HEK293 (cell line): ENCODE results near the gene UBR2.

ENCODE experiments used
- CTCF ChIA-PET: fragments of 350-600 bp; formaldehyde crosslinking; extraction: SDS; loops from one replicate; lab custom pipeline; 2021; ENCODE audit warnings: antibody characterized with exemption; lab: Yijun Ruan, JAX
- POLR2A ChIA-PET: fragments of 300-600 bp; formaldehyde crosslinking; extraction: SDS; loops from one replicate; lab custom pipeline; 2020; ENCODE audit warnings: antibody characterized with exemption, inconsistent platforms; lab: Yijun Ruan, JAX
- H3K27ac ChIP-seq: fragments of 200-500 bp; sonication (Bioruptor generic); 2 replicates; pipeline ENCODE4 v1.5.1; 2014; ENCODE audit warnings: low read depth, low read length, control low read depth, inconsistent platforms; ENCODE audit errors: extremely low read depth
- H3K36me3 ChIP-seq, 2 experiments: fragments of 200-500 bp in 1 of 2; sonication (Bioruptor generic) in 1 of 2; 1 replicate in 1 of 2; 2 replicates in 1 of 2; pipeline ENCODE4 v1.5.1; 2014 to 2017; ENCODE audit warnings: inconsistent platforms in 2 of 2, low read length in 2 of 2; ENCODE audit not compliant: control insufficient read depth in 2 of 2, insufficient read depth in 1 of 2
- H3K4me1 ChIP-seq: fragments of 200-500 bp; sonication (Bioruptor generic); 2 replicates; pipeline ENCODE4 v1.5.1; 2014; ENCODE audit warnings: mild to moderate bottlenecking, low read length, inconsistent platforms; ENCODE audit not compliant: control insufficient read depth, insufficient read depth
- H3K4me3 ChIP-seq: 2 replicates; pipeline ENCODE4 v1.5.1; 2011; ENCODE audit warnings: low read depth, mild to moderate bottlenecking, control low read depth, low read length, moderate library complexity
- H3K9me3 ChIP-seq: fragments of 200-500 bp; sonication (Bioruptor generic); 2 replicates; pipeline ENCODE4 v1.5.1; 2014; ENCODE audit warnings: low read depth, low read length, inconsistent platforms; ENCODE audit not compliant: control insufficient read depth, insufficient read depth
- KLF1 ChIP-seq: fragments of 450-650 bp; formaldehyde crosslinking; IDR thresholded peaks from 2 replicates; pipeline ENCODE4 v1.5.1; 2016; ENCODE audit warnings: missing biosample characterization, missing genetic modification characterization
- PRDM1 ChIP-seq: fragments of 450-650 bp; formaldehyde crosslinking; IDR thresholded peaks from 2 replicates; pipeline ENCODE4; 2016; ENCODE audit warnings: missing biosample characterization, missing genetic modification characterization
- RBAK ChIP-seq: fragments of 450-650 bp; formaldehyde crosslinking; IDR thresholded peaks from 2 replicates; pipeline ENCODE4 v1.5.1; 2016; ENCODE audit warnings: missing biosample characterization, missing genetic modification characterization
- SP2 ChIP-seq: fragments of 450-650 bp; formaldehyde crosslinking; IDR thresholded peaks from 2 replicates; pipeline ENCODE4 v1.5.1; 2016; ENCODE audit warnings: missing biosample characterization, missing genetic modification characterization
- ZBTB21 ChIP-seq: fragments of 450-650 bp; formaldehyde crosslinking; IDR thresholded peaks from 2 replicates; pipeline ENCODE4 v1.5.1; 2017; ENCODE audit warnings: missing biosample characterization, missing genetic modification characterization
- ZNF121 ChIP-seq: fragments of 450-650 bp; formaldehyde crosslinking; IDR thresholded peaks from 2 replicates; pipeline ENCODE4 v1.5.1; 2016; ENCODE audit warnings: missing biosample characterization, missing genetic modification characterization
- ZNF2 ChIP-seq: fragments of 450-650 bp; formaldehyde crosslinking; IDR thresholded peaks from 2 replicates; pipeline ENCODE4 v1.5.1; 2016; ENCODE audit warnings: missing biosample characterization, missing genetic modification characterization
- ZNF311 ChIP-seq: fragments of 450-650 bp; formaldehyde crosslinking; IDR thresholded peaks from 2 replicates; pipeline ENCODE4 v1.5.1; 2017; ENCODE audit warnings: missing biosample characterization, missing genetic modification characterization, borderline replicate concordance
- ZNF341 ChIP-seq: fragments of 450-650 bp; formaldehyde crosslinking; IDR thresholded peaks from 2 replicates; pipeline ENCODE4; 2016; ENCODE audit warnings: low read depth, missing biosample characterization, missing genetic modification characterization
- ZNF354C ChIP-seq: fragments of 450-650 bp; formaldehyde crosslinking; IDR thresholded peaks from 2 replicates; pipeline ENCODE4 v1.5.1; 2016; ENCODE audit warnings: missing biosample characterization, missing genetic modification characterization, low read depth, borderline replicate concordance
- ZNF433 ChIP-seq: fragments of 450-650 bp; formaldehyde crosslinking; IDR thresholded peaks from 2 replicates; pipeline ENCODE4 v1.5.1; 2016; ENCODE audit warnings: missing biosample characterization, missing genetic modification characterization, low read depth
- ZNF549 ChIP-seq: fragments of 450-650 bp; IDR thresholded peaks from 2 replicates; pipeline ENCODE4 v1.5.1; 2018; ENCODE audit warnings: missing biosample characterization, missing genetic modification characterization, mild to moderate bottlenecking, inconsistent platforms, moderate library complexity
- ZNF571 ChIP-seq: fragments of 450-650 bp; formaldehyde crosslinking; IDR thresholded peaks from 2 replicates; pipeline ENCODE4 v1.5.0; 2017; ENCODE audit warnings: missing biosample characterization, missing genetic modification characterization
- ZNF610 ChIP-seq: fragments of 450-650 bp; formaldehyde crosslinking; IDR thresholded peaks from 2 replicates; pipeline ENCODE4 v1.5.1; 2016; ENCODE audit warnings: missing biosample characterization, missing genetic modification characterization, borderline replicate concordance
- ZNF660 ChIP-seq: fragments of 450-650 bp; IDR thresholded peaks from 2 replicates; pipeline ENCODE4 v1.5.1; 2018; ENCODE audit warnings: missing biosample characterization, mild to moderate bottlenecking, missing genetic modification characterization
- ZNF768 ChIP-seq: fragments of 450-650 bp; formaldehyde crosslinking; IDR thresholded peaks from 2 replicates; pipeline ENCODE4 v1.5.1; 2018; ENCODE audit warnings: missing biosample characterization, mild to moderate bottlenecking, missing genetic modification characterization
- ZNF837 ChIP-seq: fragments of 450-650 bp; formaldehyde crosslinking; IDR thresholded peaks from 2 replicates; pipeline ENCODE4 v1.5.1; 2016; ENCODE audit warnings: missing biosample characterization, missing genetic modification characterization
- ZSCAN16 ChIP-seq: fragments of 450-650 bp; formaldehyde crosslinking; IDR thresholded peaks from 2 replicates; pipeline ENCODE4 v1.5.1; 2016; ENCODE audit warnings: missing biosample characterization, missing genetic modification characterization
- TF ChIP-seq, protein P1 (sequence below): fragments of 450-650 bp; formaldehyde crosslinking; IDR thresholded peaks from 2 replicates; pipeline ENCODE4 v1.5.1; 2016; ENCODE audit warnings: missing biosample characterization, missing genetic modification characterization
- TF ChIP-seq, protein P2 (sequence below): IDR thresholded peaks from 2 replicates; pipeline ENCODE4 v1.6.1; 2011; ENCODE audit warnings: mild to moderate bottlenecking, low read depth, low read length, borderline replicate concordance
- TF ChIP-seq, protein P3 (sequence below): fragments of 450-650 bp; formaldehyde crosslinking; IDR thresholded peaks from 2 replicates; pipeline ENCODE4 v1.5.1; 2016; ENCODE audit warnings: missing biosample characterization, missing genetic modification characterization
- TF ChIP-seq, protein P4 (sequence below): fragments of 450-650 bp; formaldehyde crosslinking; IDR thresholded peaks from 2 replicates; pipeline ENCODE4 v1.5.1; 2016; ENCODE audit warnings: missing biosample characterization, missing genetic modification characterization
- TF ChIP-seq, protein P5 (sequence below): fragments of 450-650 bp; formaldehyde crosslinking; IDR thresholded peaks from 2 replicates; pipeline ENCODE4 v1.5.1; 2016; ENCODE audit warnings: missing biosample characterization, missing genetic modification characterization

The UBR2 gene

DNA sequence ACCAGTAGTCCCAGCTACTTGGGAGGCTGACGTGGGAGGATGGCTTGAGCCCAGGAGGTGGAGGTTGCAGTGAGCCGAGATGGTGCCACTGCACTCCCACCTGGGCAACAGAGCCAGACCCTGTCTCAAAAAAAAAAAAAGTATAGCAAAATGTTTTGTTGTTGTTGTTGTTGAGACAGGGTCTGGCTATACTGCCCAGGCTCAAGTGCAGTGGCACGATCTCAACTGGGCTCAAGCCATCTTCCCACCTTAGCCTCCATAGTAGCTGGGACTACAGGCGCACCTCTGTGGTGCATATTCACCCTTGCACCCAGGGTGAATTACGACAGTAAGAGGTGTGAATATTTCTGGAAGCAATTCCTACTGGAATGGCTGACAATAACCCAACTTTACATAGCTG lies 11.4 kb upstream of the UBR2 start:
- H3K4me1 ChIP-seq: peaks cover 5% of the 10 kb centered on the region
- POLR2A ChIA-PET: interaction anchor here (1.0 kb wide), 1 partner anchor 11 kb away, joined by 3 read pairs; the partner anchor contains the start of gene UBR2
- TF ChIP-seq ZBTB21 (tag by site-specific recombination) (no peak), ZNF837 (tag by site-specific recombination) (no peak), ZNF121 (tag by site-specific recombination) (peak; percentile 62; the same call in 1 of the 2 replicates), ZNF2 (tag by site-specific recombination) (no peak), ZNF610 (no peak)
- TF ChIP-seq, protein P1, sequence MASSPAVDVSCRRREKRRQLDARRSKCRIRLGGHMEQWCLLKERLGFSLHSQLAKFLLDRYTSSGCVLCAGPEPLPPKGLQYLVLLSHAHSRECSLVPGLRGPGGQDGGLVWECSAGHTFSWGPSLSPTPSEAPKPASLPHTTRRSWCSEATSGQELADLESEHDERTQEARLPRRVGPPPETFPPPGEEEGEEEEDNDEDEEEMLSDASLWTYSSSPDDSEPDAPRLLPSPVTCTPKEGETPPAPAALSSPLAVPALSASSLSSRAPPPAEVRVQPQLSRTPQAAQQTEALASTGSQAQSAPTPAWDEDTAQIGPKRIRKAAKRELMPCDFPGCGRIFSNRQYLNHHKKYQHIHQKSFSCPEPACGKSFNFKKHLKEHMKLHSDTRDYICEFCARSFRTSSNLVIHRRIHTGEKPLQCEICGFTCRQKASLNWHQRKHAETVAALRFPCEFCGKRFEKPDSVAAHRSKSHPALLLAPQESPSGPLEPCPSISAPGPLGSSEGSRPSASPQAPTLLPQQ: no peak
- TF ChIP-seq, all 188 proteins: peak for 1
- CTCF ChIA-PET: interaction anchor here (0.6 to 9.2 kb wide), 5 partner anchors 17 to 352 kb away, joined by 3 to 160 read pairs (median 3); no protein-coding TSS in a partner anchor
- Histone ChIP-seq H3K27ac (no peak overlapping the region), H3K36me3 (no peaks in the 10 kb centered on the region), H3K4me3 (no peak overlapping the region), H3K9me3 (no peaks in the 10 kb centered on the region)

DNA sequence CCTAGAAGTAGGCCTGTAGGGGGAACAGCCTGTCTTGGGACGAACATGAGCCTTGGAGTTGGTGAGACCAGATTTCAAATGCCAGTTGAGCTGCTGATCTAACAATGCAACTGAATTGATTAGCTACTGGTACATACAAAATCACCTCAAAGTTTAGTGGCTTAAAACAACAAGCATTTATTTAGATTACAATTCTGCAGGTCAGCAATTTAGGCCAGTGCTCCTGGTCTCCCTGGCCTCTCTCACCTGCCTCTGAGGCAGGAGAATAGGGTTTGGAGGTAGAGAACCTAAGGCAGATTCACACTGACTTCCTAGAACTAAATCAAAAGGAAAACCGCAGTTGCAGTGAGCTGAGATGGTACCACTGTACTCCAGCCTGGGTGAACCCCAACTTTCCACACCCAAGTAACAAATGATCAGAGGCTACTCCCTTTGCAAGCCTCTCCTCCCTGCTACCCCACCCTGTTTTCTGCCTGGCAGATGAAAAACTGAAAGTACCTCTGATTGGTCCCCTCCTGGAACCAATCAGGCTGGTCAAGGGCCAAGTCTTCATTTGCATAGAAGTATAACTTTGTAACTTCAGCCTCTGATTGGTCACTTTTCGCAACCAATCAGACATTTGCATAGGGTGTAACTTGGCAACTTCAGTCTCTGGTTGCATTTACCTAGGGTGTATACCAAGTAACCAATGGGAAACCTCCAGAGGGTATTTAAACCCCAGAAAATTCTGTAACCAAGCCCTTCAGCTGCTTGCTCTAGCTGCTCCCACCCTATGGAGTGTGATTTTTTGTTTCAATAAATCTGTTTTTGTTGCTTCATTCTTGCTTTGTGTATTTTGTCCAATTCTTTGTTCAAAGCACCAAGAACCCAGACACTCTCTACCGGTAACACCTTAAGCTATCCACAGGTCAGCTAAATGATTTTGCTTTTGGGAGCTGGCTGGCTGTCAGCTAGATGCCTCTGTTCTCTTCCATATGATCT lies 8.1 kb upstream of the UBR2 start:
- Histone ChIP-seq H3K27ac (no peak overlapping the region), H3K9me3 (no peaks in the 10 kb centered on the region), H3K36me3 (no peaks in the 10 kb centered on the region), H3K4me1 (peaks cover 5% of the 10 kb centered on the region), H3K4me3 (no peak overlapping the region)
- TF ChIP-seq, protein P2, sequence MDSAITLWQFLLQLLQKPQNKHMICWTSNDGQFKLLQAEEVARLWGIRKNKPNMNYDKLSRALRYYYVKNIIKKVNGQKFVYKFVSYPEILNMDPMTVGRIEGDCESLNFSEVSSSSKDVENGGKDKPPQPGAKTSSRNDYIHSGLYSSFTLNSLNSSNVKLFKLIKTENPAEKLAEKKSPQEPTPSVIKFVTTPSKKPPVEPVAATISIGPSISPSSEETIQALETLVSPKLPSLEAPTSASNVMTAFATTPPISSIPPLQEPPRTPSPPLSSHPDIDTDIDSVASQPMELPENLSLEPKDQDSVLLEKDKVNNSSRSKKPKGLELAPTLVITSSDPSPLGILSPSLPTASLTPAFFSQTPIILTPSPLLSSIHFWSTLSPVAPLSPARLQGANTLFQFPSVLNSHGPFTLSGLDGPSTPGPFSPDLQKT: no peak
- TF ChIP-seq KLF1 (tag by site-specific recombination) (peak; percentile 68; the same call in 1 of the 2 replicates), SP2 (tag by site-specific recombination) (peak; percentile 49), ZNF341 (tag by site-specific recombination) (peak; percentile 68), ZNF433 (no peak), ZSCAN16 (tag by site-specific recombination) (no peak), RBAK (tag by site-specific recombination) (no peak), ZNF311 (tag by site-specific recombination) (no peak)
- ChIA-PET POLR2A (interaction anchor here (1.2 kb wide), 1 partner anchor 8 kb away, joined by 3 read pairs; no protein-coding TSS in a partner anchor), CTCF (interaction anchor here (0.6 to 7.4 kb wide), 6 partner anchors 7 to 341 kb away, joined by 3 to 123 read pairs (median 4); partner anchors contain the start of gene UBR2)

DNA sequence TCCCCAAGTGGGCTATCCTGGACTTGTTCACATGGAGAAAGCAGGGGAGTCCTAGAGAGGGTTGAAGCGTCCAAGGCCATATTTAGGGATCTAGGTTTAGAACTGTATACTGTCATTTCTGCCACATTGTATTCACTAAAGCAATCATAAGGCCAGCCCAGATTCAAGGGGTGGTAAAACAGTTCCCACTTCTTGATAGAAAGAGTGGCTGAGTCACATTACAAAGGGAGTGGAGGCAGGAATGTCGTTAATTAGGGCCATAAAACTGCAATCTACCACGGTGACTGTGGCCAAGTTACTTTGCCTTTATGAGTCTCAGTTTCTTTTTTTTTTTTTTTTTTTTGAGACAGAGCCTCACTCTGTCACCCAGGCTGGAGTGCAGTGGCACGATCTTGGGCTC lies 7.4 kb upstream of the UBR2 start:
- Histone ChIP-seq H3K27ac (no peak overlapping the region), H3K9me3 (no peaks in the 10 kb centered on the region), H3K4me3 (no peak overlapping the region), H3K36me3 (no peaks in the 10 kb centered on the region), H3K4me1 (peaks cover 5% of the 10 kb centered on the region)
- POLR2A ChIA-PET: interaction anchor here (1.2 kb wide), 1 partner anchor 9 kb away, joined by 3 read pairs; no protein-coding TSS in a partner anchor
- CTCF ChIA-PET: interaction anchor here (0.6 to 7.4 kb wide), 5 partner anchors 8 to 669 kb away, joined by 3 to 123 read pairs (median 3); no protein-coding TSS in a partner anchor
- no peak for TF ChIP-seq ZNF571
- no peak for TF ChIP-seq ZNF549 (tag by site-specific recombination)
- TF ChIP-seq ZNF768 (tag by site-specific recombination): no peak
- TF ChIP-seq, protein P3, sequence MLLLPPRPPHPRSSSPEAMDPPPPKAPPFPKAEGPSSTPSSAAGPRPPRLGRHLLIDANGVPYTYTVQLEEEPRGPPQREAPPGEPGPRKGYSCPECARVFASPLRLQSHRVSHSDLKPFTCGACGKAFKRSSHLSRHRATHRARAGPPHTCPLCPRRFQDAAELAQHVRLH (tag by site-specific recombination): no peak
- TF ChIP-seq, protein P4, sequence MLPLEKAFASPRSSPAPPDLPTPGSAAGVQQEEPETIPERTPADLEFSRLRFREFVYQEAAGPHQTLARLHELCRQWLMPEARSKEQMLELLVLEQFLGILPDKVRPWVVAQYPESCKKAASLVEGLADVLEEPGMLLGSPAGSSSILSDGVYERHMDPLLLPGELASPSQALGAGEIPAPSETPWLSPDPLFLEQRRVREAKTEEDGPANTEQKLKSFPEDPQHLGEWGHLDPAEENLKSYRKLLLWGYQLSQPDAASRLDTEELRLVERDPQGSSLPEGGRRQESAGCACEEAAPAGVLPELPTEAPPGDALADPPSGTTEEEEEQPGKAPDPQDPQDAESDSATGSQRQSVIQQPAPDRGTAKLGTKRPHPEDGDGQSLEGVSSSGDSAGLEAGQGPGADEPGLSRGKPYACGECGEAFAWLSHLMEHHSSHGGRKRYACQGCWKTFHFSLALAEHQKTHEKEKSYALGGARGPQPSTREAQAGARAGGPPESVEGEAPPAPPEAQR (tag by site-specific recombination): no peak
- TF ChIP-seq, protein P5, sequence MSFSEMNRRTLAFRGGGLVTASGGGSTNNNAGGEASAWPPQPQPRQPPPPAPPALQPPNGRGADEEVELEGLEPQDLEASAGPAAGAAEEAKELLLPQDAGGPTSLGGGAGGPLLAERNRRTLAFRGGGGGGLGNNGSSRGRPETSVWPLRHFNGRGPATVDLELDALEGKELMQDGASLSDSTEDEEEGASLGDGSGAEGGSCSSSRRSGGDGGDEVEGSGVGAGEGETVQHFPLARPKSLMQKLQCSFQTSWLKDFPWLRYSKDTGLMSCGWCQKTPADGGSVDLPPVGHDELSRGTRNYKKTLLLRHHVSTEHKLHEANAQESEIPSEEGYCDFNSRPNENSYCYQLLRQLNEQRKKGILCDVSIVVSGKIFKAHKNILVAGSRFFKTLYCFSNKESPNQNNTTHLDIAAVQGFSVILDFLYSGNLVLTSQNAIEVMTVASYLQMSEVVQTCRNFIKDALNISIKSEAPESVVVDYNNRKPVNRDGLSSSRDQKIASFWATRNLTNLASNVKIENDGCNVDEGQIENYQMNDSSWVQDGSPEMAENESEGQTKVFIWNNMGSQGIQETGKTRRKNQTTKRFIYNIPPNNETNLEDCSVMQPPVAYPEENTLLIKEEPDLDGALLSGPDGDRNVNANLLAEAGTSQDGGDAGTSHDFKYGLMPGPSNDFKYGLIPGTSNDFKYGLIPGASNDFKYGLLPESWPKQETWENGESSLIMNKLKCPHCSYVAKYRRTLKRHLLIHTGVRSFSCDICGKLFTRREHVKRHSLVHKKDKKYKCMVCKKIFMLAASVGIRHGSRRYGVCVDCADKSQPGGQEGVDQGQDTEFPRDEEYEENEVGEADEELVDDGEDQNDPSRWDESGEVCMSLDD (tag by site-specific recombination): 0 out of 2 replicates have a peak, but pooled peaks have one; percentile 14
- peak; percentile 30; the same call in 1 of the 2 replicates for TF ChIP-seq ZNF660
- TF ChIP-seq PRDM1 (tag by site-specific recombination): peak; percentile 68
- no peak for TF ChIP-seq ZNF354C (tag by site-specific recombination)
